Body of pancreas (tissue), 4 donors: ENCODE data around the gene USF3. TPM values are rescaled to one million over a fixed set of nuclear protein-coding genes. Genes with fewer than 3 reads are reported as not detected.

Source experiments
- ATAC-seq: fragments of 150-250 bp; one replicate; pipeline ENCODE4 v1.9.1; 2016
- DNase-seq, 4 donors: peaks; one replicate each; pipeline ENCODE4 v3.0.0-alpha.2; 2019
- H3K27ac ChIP-seq, 4 donors: fragments of 200-600 bp; sonication (generic); 1 replicate in 3 of 4; 2 replicates in 1 of 4; pipeline versions ENCODE4 v1.5.1 to v1.6.1; 2016 to 2019; ENCODE audit warnings: mild to moderate bottlenecking in 1 of 4, mixed read lengths in 1 of 4, moderate library complexity in 1 of 4
- H3K27me3 ChIP-seq, 2 donors: fragments of 200-600 bp; sonication (generic); one replicate each; pipeline ENCODE4 v1.6.0; 2016; ENCODE audit warnings: mild to moderate bottlenecking in 1 of 2
- H3K36me3 ChIP-seq, 2 donors: fragments of 200-600 bp; sonication (generic); replicated peaks in 1 of 2; 2 replicates each; pipeline ENCODE4 v1.5.1; 2016; ENCODE audit warnings: low read depth in 2 of 2; ENCODE audit not compliant: insufficient read depth in 1 of 2
- H3K4me1 ChIP-seq: fragments of 200-600 bp; sonication (generic); one replicate; pipeline ENCODE4 v1.6.0; 2016
- H3K4me3 ChIP-seq, 2 donors: fragments of 200-600 bp; sonication (generic); 1 replicate in 1 of 2; 2 replicates in 1 of 2; pipeline ENCODE4 v1.5.1; 2016 to 2019
- H3K9me3 ChIP-seq, 3 donors: fragments of 200-600 bp; sonication (generic); 1 replicate in 2 of 3; 2 replicates in 1 of 3; pipeline ENCODE4 v1.5.1; 2016
- POLR2A ChIP-seq, 3 donors: fragments of 450-650 bp; IDR thresholded peaks; one replicate each; pipeline ENCODE4 v1.6.1; 2016; ENCODE audit warnings: antibody characterized with exemption in 3 of 3, mild to moderate bottlenecking in 2 of 3
- WGBS, 2 donors: methylation state at CpG; one replicate each; pipeline ENCODE4 v1.1.5; 2017; 5-methylcytosine and 5-hydroxymethylcytosine counted together
- intact Hi-C: fragments of 100-400 bp; cut with DNase I; formaldehyde crosslinking; loops from one replicate; pipeline ENCODE4 v1.15.1; 2023
- total RNA-seq, 2 donors: library from RNA; depleted of rRNA; stranded (reverse); fragments of >200 nt; gene quantifications; one replicate each; pipeline ENCODE4 v1.1.0, GENCODE V29; 2016
- TF ChIP-seq, protein P1 (sequence below), 7 experiments: fragments of 450-650 bp in 4 of 7; fragments of 200-600 bp in 3 of 7; sonication (generic) in 3 of 7; IDR thresholded peaks; one replicate each; pipeline ENCODE4 v1.5.1; 2016 to 2019; ENCODE audit warnings: antibody characterized with exemption in 7 of 7

USF3 gene
- total RNA-seq, 2 donors from 2014 or later = 10.5 to 13.2 TPM

DNA sequence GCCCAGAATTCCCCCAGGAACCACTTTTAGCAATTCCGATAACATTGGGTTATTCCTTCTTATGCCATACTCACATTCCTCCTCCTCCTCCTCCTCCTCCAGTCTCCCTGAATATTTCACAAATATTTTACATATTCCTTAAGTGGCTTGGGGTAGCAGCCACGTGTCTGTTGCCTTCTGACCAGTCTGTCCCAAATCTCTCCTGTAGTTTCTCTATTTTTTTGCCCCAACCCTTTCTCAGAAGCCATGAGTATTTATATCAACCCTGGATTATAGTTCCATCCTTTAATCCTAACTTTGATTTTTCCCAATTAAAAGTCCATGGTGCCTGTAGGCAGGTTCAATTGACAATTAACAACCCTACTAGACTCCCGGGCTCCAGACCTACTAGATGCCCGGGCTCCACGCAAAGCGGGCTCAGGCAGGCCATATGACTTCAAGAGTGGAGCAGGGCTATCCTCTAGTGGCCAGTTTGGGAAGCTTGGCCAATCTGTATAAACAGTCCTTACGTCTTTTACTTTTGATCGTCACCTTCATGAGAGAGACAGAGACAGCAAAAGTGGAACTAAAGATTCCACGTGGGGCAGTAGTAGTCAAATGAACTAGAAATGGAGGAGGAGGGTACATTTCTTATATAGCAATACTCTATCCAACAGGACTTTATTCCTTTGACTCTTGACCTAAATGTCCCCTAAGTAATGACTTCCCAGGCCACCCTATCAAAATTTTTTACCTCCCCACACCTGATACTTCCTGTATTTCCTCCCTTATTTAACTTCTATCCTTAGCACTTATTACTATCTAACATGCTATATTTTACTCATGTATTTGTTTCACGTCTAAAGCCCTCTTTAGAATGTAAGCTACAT, 69.7 kb downstream of the USF3 start:
- WGBS, 2 donors = 23% methylated on average over 10 of the region's 10 CpGs
- Histone ChIP-seq H3K27me3 (no peaks in the 10 kb centered on the region), H3K9me3 (no peaks in the 10 kb centered on the region), H3K4me3 (no peak overlapping the region), H3K27ac (no peak overlapping the region), H3K36me3 (no peaks in the 10 kb centered on the region), H3K4me1 (peaks cover 6% of the 10 kb centered on the region)
- ATAC-seq (peak; percentile 81), DNase-seq (peak; percentile 50 to 70 (median 62))
- no peak for TF ChIP-seq POLR2A (IDR thresholded peaks at IDR 0.05)
- TF ChIP-seq, protein P1, sequence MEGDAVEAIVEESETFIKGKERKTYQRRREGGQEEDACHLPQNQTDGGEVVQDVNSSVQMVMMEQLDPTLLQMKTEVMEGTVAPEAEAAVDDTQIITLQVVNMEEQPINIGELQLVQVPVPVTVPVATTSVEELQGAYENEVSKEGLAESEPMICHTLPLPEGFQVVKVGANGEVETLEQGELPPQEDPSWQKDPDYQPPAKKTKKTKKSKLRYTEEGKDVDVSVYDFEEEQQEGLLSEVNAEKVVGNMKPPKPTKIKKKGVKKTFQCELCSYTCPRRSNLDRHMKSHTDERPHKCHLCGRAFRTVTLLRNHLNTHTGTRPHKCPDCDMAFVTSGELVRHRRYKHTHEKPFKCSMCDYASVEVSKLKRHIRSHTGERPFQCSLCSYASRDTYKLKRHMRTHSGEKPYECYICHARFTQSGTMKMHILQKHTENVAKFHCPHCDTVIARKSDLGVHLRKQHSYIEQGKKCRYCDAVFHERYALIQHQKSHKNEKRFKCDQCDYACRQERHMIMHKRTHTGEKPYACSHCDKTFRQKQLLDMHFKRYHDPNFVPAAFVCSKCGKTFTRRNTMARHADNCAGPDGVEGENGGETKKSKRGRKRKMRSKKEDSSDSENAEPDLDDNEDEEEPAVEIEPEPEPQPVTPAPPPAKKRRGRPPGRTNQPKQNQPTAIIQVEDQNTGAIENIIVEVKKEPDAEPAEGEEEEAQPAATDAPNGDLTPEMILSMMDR (IDR thresholded peaks at IDR 0.05) = peak; percentile 70 to 91 (median 88)
- intact Hi-C loops = loop anchor here (10.0 kb wide), 1 partner anchor 132 kb away; no protein-coding TSS in a partner anchor

DNA sequence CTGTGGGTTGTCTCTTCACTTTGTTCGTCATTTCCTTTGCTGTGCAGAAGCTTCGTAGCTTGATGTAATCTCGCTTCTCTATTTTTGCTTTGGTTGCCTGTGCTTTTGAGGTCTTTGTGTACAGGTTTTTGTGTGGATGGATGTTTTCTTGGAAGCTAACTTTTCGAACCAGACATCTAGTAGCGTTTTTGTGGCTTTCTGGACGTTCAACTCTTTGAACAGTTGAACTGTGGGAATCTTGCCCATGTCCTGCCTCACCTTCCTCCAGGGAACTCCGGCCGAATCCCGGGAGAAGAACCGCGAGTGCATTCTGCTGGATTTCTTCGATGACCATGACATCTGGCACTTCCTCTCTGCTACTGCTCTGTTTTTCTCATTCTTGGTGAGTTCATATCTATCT, 70.6 kb downstream of the USF3 start:
- Histone ChIP-seq H3K36me3 (no peaks in the 10 kb centered on the region), H3K27ac (peak overlapping the region in 1 of 4 donors; percentile 34), H3K9me3 (no peaks in the 10 kb centered on the region), H3K27me3 (no peaks in the 10 kb centered on the region), H3K4me1 (peaks cover 6% of the 10 kb centered on the region), H3K4me3 (no peak overlapping the region)
- ATAC-seq (no peak), DNase-seq (no peak)
- intact Hi-C loops = loop anchor here (10.0 kb wide), 1 partner anchor 131 kb away; no protein-coding TSS in a partner anchor
- WGBS, 2 donors = 56 to 69% methylated on average over 12 of the region's 12 CpGs
- peak in 1 of 3 donors; percentile 24 for TF ChIP-seq POLR2A (IDR thresholded peaks at IDR 0.05)
- TF ChIP-seq, protein P1 (IDR thresholded peaks at IDR 0.05) = no peak

DNA sequence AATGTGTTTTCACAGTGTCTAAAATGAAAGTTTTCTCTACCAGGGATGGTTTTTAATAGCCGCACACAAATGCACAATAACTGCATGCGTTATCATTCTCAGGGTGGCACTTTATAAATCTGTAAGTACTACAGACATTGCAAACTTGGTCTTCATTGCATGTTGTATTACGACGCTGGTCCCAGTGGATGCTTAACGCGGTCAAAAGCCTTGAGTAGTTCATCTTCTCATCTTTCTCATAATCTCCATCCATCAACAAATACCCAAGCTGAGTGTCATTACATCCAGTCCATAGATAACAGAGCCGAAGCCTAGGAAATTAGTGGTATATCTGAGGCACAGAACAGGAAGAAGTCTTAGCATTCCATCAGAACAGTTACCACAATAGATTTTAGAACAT, 72.6 kb downstream of the USF3 start:
- Histone ChIP-seq H3K4me3 (no peak overlapping the region), H3K36me3 (no peaks in the 10 kb centered on the region), H3K9me3 (no peaks in the 10 kb centered on the region), H3K27me3 (no peaks in the 10 kb centered on the region), H3K27ac (no peak overlapping the region), H3K4me1 (peaks cover 6% of the 10 kb centered on the region)
- TF ChIP-seq, protein P1 (IDR thresholded peaks at IDR 0.05) = no peak
- TF ChIP-seq POLR2A (IDR thresholded peaks at IDR 0.05) = no peak
- DNase-seq (no peak), ATAC-seq (no peak)
- intact Hi-C loops = loop anchor here (10.0 kb wide), 1 partner anchor 129 kb away; no protein-coding TSS in a partner anchor
- WGBS, 2 donors = 87 to 92% methylated on average over 7 of the region's 7 CpGs

DNA sequence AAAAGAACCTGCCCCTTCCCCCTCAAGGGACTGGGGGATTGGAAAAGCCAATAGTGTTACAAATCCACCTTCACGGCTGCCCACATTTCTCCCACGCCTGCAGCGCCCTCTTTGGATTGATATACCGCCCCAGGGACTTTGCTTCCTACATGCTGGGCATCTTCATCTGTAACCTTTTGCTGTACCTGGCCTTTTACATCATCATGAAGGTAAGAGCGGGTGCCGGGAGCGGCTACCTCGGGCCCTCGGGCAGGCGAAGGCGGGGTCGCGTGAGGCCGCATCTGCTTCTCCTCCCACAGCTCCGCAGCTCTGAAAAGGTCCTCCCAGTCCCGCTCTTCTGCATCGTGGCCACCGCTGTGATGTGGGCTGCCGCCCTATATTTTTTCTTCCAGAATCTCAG, 73.1 kb downstream of the USF3 start:
- intact Hi-C loops = loop anchor here (10.0 kb wide), 1 partner anchor 129 kb away; no protein-coding TSS in a partner anchor
- DNase-seq (no peak), ATAC-seq (no peak)
- peaks cover 6% of the 10 kb centered on the region for H3K4me1 ChIP-seq
- 64 to 81% methylated on average over 19 of the region's 19 CpGs for WGBS, 2 donors
- H3K36me3 ChIP-seq = no peaks in the 10 kb centered on the region
- no peaks in the 10 kb centered on the region for H3K9me3 ChIP-seq
- no peak overlapping the region for H3K4me3 ChIP-seq
- no peak overlapping the region for H3K27ac ChIP-seq
- H3K27me3 ChIP-seq = no peaks in the 10 kb centered on the region
- TF ChIP-seq POLR2A (IDR thresholded peaks at IDR 0.05) = no peak
- TF ChIP-seq, protein P1 (IDR thresholded peaks at IDR 0.05) = no peak
